ENCODE data around the gene APBB1IP. TPM values are rescaled to one million over a fixed set of nuclear protein-coding genes. Genes with fewer than 3 reads are reported as not detected.

Gene APBB1IP
- total RNA-seq, 1 donor from 2014 or later, result 43.6 TPM

GRCh38 chr10:26423722-26424121 is 14.4 kb upstream of the APBB1IP start:
- no peak for DNase-seq (ENCODE audit: low spot score)
- Mint-ChIP-seq H3K4me1 (ENCODE audit: low read depth) (no peaks in the 10 kb centered on the region), H3K36me3 (ENCODE audit: low read depth) (no peaks in the 10 kb centered on the region), H3K27ac (no peak overlapping the region), H3K4me3 (no peak overlapping the region), H3K27me3 (ENCODE audit: insufficient read depth) (peaks cover 9% of the 10 kb centered on the region), H3K9me3 (peaks cover 4% of the 10 kb centered on the region)
- intact Hi-C loops (cut with micrococcal nuclease), result no loop called here

DNA sequence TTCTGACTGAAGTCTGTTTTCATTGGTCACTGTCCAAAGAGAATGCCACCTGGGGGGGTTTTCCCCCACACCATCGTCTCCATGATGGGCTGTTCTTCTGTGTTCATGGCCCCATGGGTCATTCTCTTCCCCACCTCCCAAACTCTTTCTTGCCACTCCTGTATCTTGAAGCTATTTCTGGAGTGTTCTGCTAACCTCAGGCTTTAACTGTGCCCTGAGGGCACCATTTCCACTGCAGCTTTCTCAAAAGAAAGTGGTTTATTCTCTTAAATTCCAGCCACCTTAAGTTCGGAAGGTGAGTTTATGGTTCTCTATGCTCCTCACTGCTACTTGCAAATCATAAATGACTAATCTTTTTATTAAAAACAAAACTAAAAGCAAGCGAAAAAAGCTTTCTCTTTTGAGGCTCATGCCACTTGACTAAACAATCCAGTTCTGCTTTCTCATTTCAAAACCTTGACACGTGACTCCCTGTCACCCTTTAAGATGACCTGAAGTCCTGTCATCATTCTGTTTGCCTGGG is 7.4 kb upstream of the APBB1IP start:
- Mint-ChIP-seq H3K4me1 (ENCODE audit: low read depth) (peaks cover 16% of the 10 kb centered on the region), H3K9me3 (peaks cover 3% of the 10 kb centered on the region), H3K27me3 (ENCODE audit: insufficient read depth) (peaks cover 3% of the 10 kb centered on the region), H3K36me3 (ENCODE audit: low read depth) (peaks cover 2% of the 10 kb centered on the region), H3K27ac (peak overlapping the region; percentile 81), H3K4me3 (peak overlapping the region; percentile 57)
- intact Hi-C loops (cut with micrococcal nuclease), result loop anchor here (1.0 to 10.0 kb wide), 8 partner anchors 9 to 1074 kb away; partner anchors contain the start of gene RAB18
- peak; percentile 43 for DNase-seq (ENCODE audit: low spot score)

- no peak for DNase-seq (ENCODE audit: low spot score)
- no peak overlapping the region for H3K4me3 Mint-ChIP-seq
- H3K4me1 Mint-ChIP-seq (ENCODE audit: low read depth), result peaks cover 34% of the 10 kb centered on the region
- peaks cover 3% of the 10 kb centered on the region for H3K9me3 Mint-ChIP-seq
- H3K27me3 Mint-ChIP-seq (ENCODE audit: insufficient read depth), result no peaks in the 10 kb centered on the region
- no peak overlapping the region for H3K27ac Mint-ChIP-seq
- intact Hi-C loops (cut with micrococcal nuclease), result loop anchor here (5.0 to 10.0 kb wide), 2 partner anchors 109 to 1072 kb away; partner anchors contain the start of gene RAB18
- peaks cover 4% of the 10 kb centered on the region for H3K36me3 Mint-ChIP-seq (ENCODE audit: low read depth)
Measured at GRCh38 chr10:26432938-26433337, 5.2 kb upstream of the APBB1IP start.

- Mint-ChIP-seq H3K27me3 (ENCODE audit: insufficient read depth) (no peaks in the 10 kb centered on the region), H3K9me3 (no peaks in the 10 kb centered on the region), H3K36me3 (ENCODE audit: low read depth) (peaks cover 4% of the 10 kb centered on the region), H3K4me3 (no peak overlapping the region), H3K4me1 (ENCODE audit: low read depth) (peaks cover 33% of the 10 kb centered on the region), H3K27ac (no peak overlapping the region)
- intact Hi-C loops (cut with micrococcal nuclease), result loop anchor here (5.0 to 10.0 kb wide), 2 partner anchors 721 to 1069 kb away; partner anchors contain the start of genes MASTL and RAB18
- DNase-seq (ENCODE audit: low spot score), result no peak
Measured at GRCh38 chr10:26435852-26436251, 2.3 kb upstream of the APBB1IP start.

- Mint-ChIP-seq H3K27ac (no peak overlapping the region), H3K36me3 (ENCODE audit: low read depth) (peaks cover 5% of the 10 kb centered on the region), H3K4me1 (ENCODE audit: low read depth) (peaks cover 41% of the 10 kb centered on the region), H3K4me3 (no peak overlapping the region), H3K27me3 (ENCODE audit: insufficient read depth) (no peaks in the 10 kb centered on the region), H3K9me3 (no peaks in the 10 kb centered on the region)
- intact Hi-C loops (cut with micrococcal nuclease), result loop anchor here (5.0 to 10.0 kb wide), 2 partner anchors 720 to 1068 kb away; partner anchors contain the start of genes MASTL and RAB18
- no peak for DNase-seq (ENCODE audit: low spot score)
Measured at GRCh38 chr10:26436848-26437247, 1.3 kb upstream of the APBB1IP start.

DNA sequence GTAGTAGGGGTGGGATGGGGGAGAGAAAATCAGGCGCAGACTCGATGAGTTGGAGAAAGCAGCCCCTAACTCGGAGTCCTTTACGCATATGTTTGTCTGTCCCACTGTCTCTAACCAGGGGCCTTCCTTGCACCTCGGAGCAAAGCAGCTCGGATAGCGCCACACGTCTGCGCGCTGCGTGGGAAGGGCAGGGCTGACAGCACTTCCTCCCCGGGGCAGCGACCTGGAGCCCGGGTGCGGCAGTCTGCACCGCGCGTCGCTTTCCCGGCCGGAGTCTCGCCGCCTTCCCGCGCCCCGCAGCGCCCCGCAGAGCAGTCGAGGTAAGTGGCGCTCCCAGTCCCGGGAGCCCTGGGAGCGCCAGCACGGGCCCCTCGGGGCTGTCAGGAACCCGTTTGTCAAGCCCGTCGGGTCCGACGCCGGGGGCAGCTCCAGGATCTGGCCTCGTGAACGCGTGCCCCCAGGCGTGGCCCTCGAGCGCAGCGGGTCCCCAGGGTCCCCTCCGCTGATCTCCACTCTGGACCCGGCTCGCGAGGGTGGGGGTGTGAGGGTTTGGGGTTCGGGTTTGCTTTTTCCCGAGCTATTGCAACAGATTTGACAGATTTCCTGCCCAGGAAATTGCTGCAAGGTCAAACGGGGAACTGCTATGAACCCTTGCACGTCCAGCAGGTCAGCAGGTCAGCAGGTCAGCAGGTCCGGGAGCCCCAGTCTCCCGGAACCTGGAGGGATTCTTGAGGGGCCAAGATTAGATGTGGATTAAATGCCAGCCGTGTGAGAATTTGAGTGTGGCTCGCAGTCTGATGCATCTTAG is 597 bp downstream of the APBB1IP start:
- Mint-ChIP-seq H3K36me3 (ENCODE audit: low read depth) (peaks cover 9% of the 10 kb centered on the region), H3K9me3 (no peaks in the 10 kb centered on the region), H3K4me3 (peak overlapping the region; percentile 95), H3K27ac (peak overlapping the region; percentile 93), H3K27me3 (ENCODE audit: insufficient read depth) (no peaks in the 10 kb centered on the region), H3K4me1 (ENCODE audit: low read depth) (peaks cover 54% of the 10 kb centered on the region)
- DNase-seq (ENCODE audit: low spot score), result peak; percentile 72
- intact Hi-C loops (cut with micrococcal nuclease), result loop anchor here (1.0 to 10.0 kb wide), 6 partner anchors 7 to 1066 kb away; partner anchors contain the start of genes MASTL and RAB18

GRCh38 chr10:26439406-26440087 is 1.4 kb downstream of the APBB1IP start:
- Mint-ChIP-seq H3K4me1 (ENCODE audit: low read depth) (peaks cover 60% of the 10 kb centered on the region), H3K9me3 (no peaks in the 10 kb centered on the region), H3K36me3 (ENCODE audit: low read depth) (peaks cover 17% of the 10 kb centered on the region), H3K27me3 (ENCODE audit: insufficient read depth) (no peaks in the 10 kb centered on the region), H3K27ac (peak overlapping the region; percentile 93), H3K4me3 (peak overlapping the region; percentile 95)
- intact Hi-C loops (cut with micrococcal nuclease), result loop anchor here (1.0 to 10.0 kb wide), 5 partner anchors 8 to 1065 kb away; partner anchors contain the start of genes ACBD5, MASTL and RAB18
- no peak for DNase-seq (ENCODE audit: low spot score)

- H3K4me1 Mint-ChIP-seq (ENCODE audit: low read depth), result peaks cover 59% of the 10 kb centered on the region
- DNase-seq (ENCODE audit: low spot score), result no peak
- peak overlapping the region; percentile 93 for H3K27ac Mint-ChIP-seq
- no peaks in the 10 kb centered on the region for H3K9me3 Mint-ChIP-seq
- H3K4me3 Mint-ChIP-seq, result peak overlapping the region; percentile 95
- no peaks in the 10 kb centered on the region for H3K27me3 Mint-ChIP-seq (ENCODE audit: insufficient read depth)
- H3K36me3 Mint-ChIP-seq (ENCODE audit: low read depth), result peaks cover 17% of the 10 kb centered on the region
- intact Hi-C loops (cut with micrococcal nuclease), result loop anchor here (5.0 kb wide), 1 partner anchor 802 kb away; the partner anchor contains the start of gene ACBD5
Measured at GRCh38 chr10:26440088-26440470, 1.9 kb downstream of the APBB1IP start.

- peaks cover 25% of the 10 kb centered on the region for H3K36me3 Mint-ChIP-seq (ENCODE audit: low read depth)
- peak overlapping the region; percentile 65 for H3K4me3 Mint-ChIP-seq
- intact Hi-C loops (cut with micrococcal nuclease), result loop anchor here (5.0 kb wide), 1 partner anchor 801 kb away; the partner anchor contains the start of gene ACBD5
- peaks cover 66% of the 10 kb centered on the region for H3K4me1 Mint-ChIP-seq (ENCODE audit: low read depth)
- no peaks in the 10 kb centered on the region for H3K27me3 Mint-ChIP-seq (ENCODE audit: insufficient read depth)
- peak overlapping the region; percentile 68 for H3K27ac Mint-ChIP-seq
- peaks cover 4% of the 10 kb centered on the region for H3K9me3 Mint-ChIP-seq
- no peak for DNase-seq (ENCODE audit: low spot score)
Measured at GRCh38 chr10:26441491-26442214, 3.5 kb downstream of the APBB1IP start.

- peaks cover 37% of the 10 kb centered on the region for H3K36me3 Mint-ChIP-seq (ENCODE audit: low read depth)
- H3K27ac Mint-ChIP-seq, result peak overlapping the region; percentile 70
- peaks cover 82% of the 10 kb centered on the region for H3K4me1 Mint-ChIP-seq (ENCODE audit: low read depth)
- intact Hi-C loops (cut with micrococcal nuclease), result loop anchor here (5.0 kb wide), 5 partner anchors 112 to 657 kb away; partner anchors contain the start of genes ABI1, ANKRD26 and PDSS1
- H3K9me3 Mint-ChIP-seq, result peaks cover 6% of the 10 kb centered on the region
- no peak for DNase-seq (ENCODE audit: low spot score)
- no peak overlapping the region for H3K4me3 Mint-ChIP-seq
- no peaks in the 10 kb centered on the region for H3K27me3 Mint-ChIP-seq (ENCODE audit: insufficient read depth)
Measured at GRCh38 chr10:26445411-26446031, 7.4 kb downstream of the APBB1IP start.

DNA sequence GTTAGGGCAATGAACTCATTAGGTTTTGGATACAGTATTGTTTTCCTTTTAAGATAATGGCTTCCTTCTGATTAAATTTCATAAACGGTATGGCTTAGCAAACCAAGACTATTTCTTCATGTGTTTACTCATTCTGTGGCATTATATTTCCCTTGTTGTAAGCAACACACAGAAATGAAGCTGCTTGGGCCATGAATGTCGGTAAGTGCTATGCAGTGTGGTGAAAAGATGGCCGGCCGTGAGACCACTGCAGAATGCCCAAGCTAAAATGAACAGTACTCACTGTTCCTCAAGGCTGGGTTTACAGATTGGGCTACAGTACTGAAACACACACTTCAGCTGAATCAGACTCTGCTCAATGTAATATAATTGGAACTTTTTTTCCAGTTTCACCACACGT is 8.1 kb downstream of the APBB1IP start:
- Mint-ChIP-seq H3K27ac (peak overlapping the region; percentile 70), H3K9me3 (peaks cover 6% of the 10 kb centered on the region), H3K27me3 (ENCODE audit: insufficient read depth) (no peaks in the 10 kb centered on the region), H3K4me3 (peak overlapping the region; percentile 48), H3K4me1 (ENCODE audit: low read depth) (peaks cover 79% of the 10 kb centered on the region), H3K36me3 (ENCODE audit: low read depth) (peaks cover 39% of the 10 kb centered on the region)
- intact Hi-C loops (cut with micrococcal nuclease), result loop anchor here (5.0 kb wide), 5 partner anchors 111 to 656 kb away; partner anchors contain the start of genes ABI1, ANKRD26 and PDSS1
- no peak for DNase-seq (ENCODE audit: low spot score)
